HCT116 (cell line): ENCODE results near the gene PIAS4. TPM values are rescaled to one million over a fixed set of nuclear protein-coding genes. Genes with fewer than 3 reads are reported as not detected.
"Not testable (repeated sequence)": the region's sequence is repeated elsewhere in the genome, so short reads cannot be mapped to it uniquely, and the experiment has no call there.

Experiments used
- ATAC-seq: fragments of 200-7000 bp; cut with Tn5 transposase; 2 replicates; pipeline ENCODE4 v1.9.1; 2020; ENCODE audit warnings: mild to moderate bottlenecking, moderate library complexity
- BruUV-seq: library from RNA; stranded (reverse); fragments of 400-500 nt; replicated peaks from 2 replicates; lab custom pipeline; 2021; lab: Mats Ljungman, UMichigan
- CTCF ChIA-PET: fragments of 300-600 bp; sonication (Branson Sonifier 250); formaldehyde crosslinking; loops from one replicate; lab custom pipeline; 2021; ENCODE audit warnings: antibody characterized with exemption; lab: Charles Lee
- POLR2A ChIA-PET: fragments of 300-600, 350-600 bp; sonication (Branson Sonifier 250); formaldehyde crosslinking; loops from one replicate; lab custom pipeline; 2021; ENCODE audit warnings: antibody characterized with exemption; lab: Charles Lee
- RAD21 ChIA-PET, 2 experiments: fragments of 300-600 bp; sonication (Branson Sonifier 250); formaldehyde crosslinking; loops; one replicate each; lab custom pipeline; 2023; ENCODE audit warnings: low total read pairs in 2 of 2; ENCODE audit not compliant: uncharacterized antibody in 2 of 2, unreplicated experiment in 2 of 2, low non-redundant PET in 1 of 2; lab: Charles Lee
- DNase-seq: peaks from one replicate; pipeline ENCODE4 v3.0.0-alpha.2; 2010; ENCODE audit warnings: low read depth, low spot score
- H2AFZ ChIP-seq: fragments of 200-600 bp; shearing (Covaris generic), sonication (generic); 2 replicates; pipeline ENCODE4 v1.6.1; 2017; ENCODE audit warnings: low read depth, mixed run types, mixed read lengths, antibody characterized with exemption, low read length; ENCODE audit not compliant: poor library complexity, severe bottlenecking
- H3K27ac ChIP-seq: 2 replicates; pipeline ENCODE4 v1.5.1; 2012; ENCODE audit warnings: low read depth, low read length
- H3K27me3 ChIP-seq: fragments of 200-600 bp; sonication (generic); 2 replicates; pipeline ENCODE4 v1.6.1; 2016; ENCODE audit warnings: mixed run types, low read length, mixed read lengths; ENCODE audit not compliant: insufficient read depth
- H3K36me3 ChIP-seq, 2 experiments: fragments of 200-500 bp in 1 of 2; fragments of 200-600 bp in 1 of 2; sonication (Bioruptor generic) in 1 of 2; sonication (generic) in 1 of 2; 2 replicates each; pipeline versions ENCODE4 v1.5.1 to v1.6.1; 2014 to 2016; ENCODE audit warnings: low read length in 2 of 2, inconsistent platforms in 1 of 2, mixed read lengths in 1 of 2, mixed run types in 1 of 2; ENCODE audit not compliant: insufficient read depth in 2 of 2, control insufficient read depth in 1 of 2
- H3K4me1 ChIP-seq, 2 experiments: fragments of 200-600 bp in 1 of 2; sonication (generic) in 1 of 2; 2 replicates each; pipeline versions ENCODE4 v1.5.1 to v1.6.1; 2012 to 2017; ENCODE audit warnings: low read length in 2 of 2, inconsistent platforms in 1 of 2, mild to moderate bottlenecking in 1 of 2, mixed read lengths in 1 of 2, mixed run types in 1 of 2, moderate library complexity in 1 of 2; ENCODE audit not compliant: insufficient read depth in 2 of 2, control insufficient read depth in 1 of 2
- H3K4me2 ChIP-seq: fragments of 200-600 bp; sonication (generic); 2 replicates; pipeline ENCODE4 v1.6.1; 2017; ENCODE audit warnings: mixed run types, low read length, mixed read lengths
- H3K4me3 ChIP-seq, 2 experiments: fragments of 200-600 bp in 1 of 2; sonication (generic) in 1 of 2; replicated peaks in 1 of 2; 2 replicates each; pipeline ENCODE4 v1.5.1; 2011 to 2016; ENCODE audit warnings: low read length in 2 of 2, control low read depth in 1 of 2, low read depth in 1 of 2, mild to moderate bottlenecking in 1 of 2, mixed read lengths in 1 of 2, mixed run types in 1 of 2
- H3K79me2 ChIP-seq: fragments of 200-600 bp; sonication (generic); 2 replicates; pipeline ENCODE4 v1.6.1; 2017; ENCODE audit warnings: mild to moderate bottlenecking, mixed run types, low read length, moderate library complexity, mixed read lengths; ENCODE audit not compliant: insufficient read depth
- H3K9ac ChIP-seq: fragments of 200-600 bp; sonication (generic); 2 replicates; pipeline ENCODE4 v1.6.1; 2016; ENCODE audit warnings: low read length, mixed read lengths
- H3K9me2 ChIP-seq: fragments of 200-600 bp; sonication (generic), shearing (Covaris generic); 2 replicates; pipeline ENCODE4 v1.6.1; 2017; ENCODE audit warnings: mixed run types, mild to moderate bottlenecking, moderate library complexity; ENCODE audit not compliant: insufficient read depth
- H3K9me3 ChIP-seq, 2 experiments: fragments of 200-500 bp in 1 of 2; fragments of 200-600 bp in 1 of 2; sonication (Bioruptor generic) in 1 of 2; sonication (generic) in 1 of 2; 2 replicates each; pipeline ENCODE4 v1.6.1; 2014 to 2017; ENCODE audit warnings: low read length in 2 of 2, mixed read lengths in 2 of 2, inconsistent platforms in 1 of 2, low read depth in 1 of 2, mild to moderate bottlenecking in 1 of 2, mixed run types in 1 of 2, moderate library complexity in 1 of 2; ENCODE audit not compliant: control insufficient read depth in 1 of 2, insufficient read depth in 1 of 2
- H4K20me1 ChIP-seq: fragments of 200-600 bp; sonication (generic), shearing (Covaris generic); 2 replicates; pipeline ENCODE4 v1.6.1; 2017; ENCODE audit warnings: mixed run types, mild to moderate bottlenecking, moderate library complexity; ENCODE audit not compliant: insufficient read depth
- intact Hi-C: fragments of 100-400 bp; cut with micrococcal nuclease; formaldehyde crosslinking; loops from 2 replicates; pipeline ENCODE4 v1.10.0; 2022
- total RNA-seq: library from RNA; stranded (reverse); gene quantifications from one replicate; pipeline ENCODE4 v1.2.1, GENCODE V29; 2021; ENCODE audit not compliant: unreplicated experiment

PIAS4 gene
- total RNA-seq, 1 experiment from 2014 or later, result 28.4 TPM

DNA sequence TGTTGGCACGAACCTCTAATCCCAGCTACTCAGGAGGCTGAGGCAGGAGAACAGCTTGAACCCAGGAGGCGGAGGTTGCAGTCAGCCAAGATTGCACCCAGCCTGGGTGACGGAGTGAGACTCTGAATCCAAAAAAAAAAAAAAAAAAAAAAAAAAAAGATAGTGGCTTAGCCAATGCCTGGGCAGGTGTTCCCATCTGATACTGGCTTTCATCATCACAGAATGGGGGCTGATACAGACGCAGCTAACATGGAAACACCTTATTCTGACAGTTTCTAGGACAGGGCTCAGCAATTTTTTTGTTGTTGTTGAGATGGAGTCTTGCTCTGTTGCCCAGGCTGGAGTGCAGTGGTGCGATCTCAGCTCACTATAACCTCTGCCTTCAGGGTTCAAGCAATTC is 6.7 kb upstream of the PIAS4 start:
- H3K4me1 ChIP-seq, H2AFZ ChIP-seq, H3K9me2 ChIP-seq, H3K27me3 ChIP-seq, H3K36me3 ChIP-seq, DNase-seq, BruUV-seq, ATAC-seq, H3K4me3 ChIP-seq, H3K9ac ChIP-seq, H3K27ac ChIP-seq, H4K20me1 ChIP-seq, H3K79me2 ChIP-seq, intact Hi-C loops, RAD21 ChIA-PET, H3K9me3 ChIP-seq, H3K4me2 ChIP-seq: not testable (repeated sequence)
- ChIA-PET CTCF (interaction anchor here (1.1 kb wide), 1 partner anchor 11 kb away, joined by 4 read pairs; no protein-coding TSS in a partner anchor), POLR2A (interaction anchor here (0.7 to 1.4 kb wide), 2 partner anchors 11 to 206 kb away, joined by 3 read pairs; no protein-coding TSS in a partner anchor)

DNA sequence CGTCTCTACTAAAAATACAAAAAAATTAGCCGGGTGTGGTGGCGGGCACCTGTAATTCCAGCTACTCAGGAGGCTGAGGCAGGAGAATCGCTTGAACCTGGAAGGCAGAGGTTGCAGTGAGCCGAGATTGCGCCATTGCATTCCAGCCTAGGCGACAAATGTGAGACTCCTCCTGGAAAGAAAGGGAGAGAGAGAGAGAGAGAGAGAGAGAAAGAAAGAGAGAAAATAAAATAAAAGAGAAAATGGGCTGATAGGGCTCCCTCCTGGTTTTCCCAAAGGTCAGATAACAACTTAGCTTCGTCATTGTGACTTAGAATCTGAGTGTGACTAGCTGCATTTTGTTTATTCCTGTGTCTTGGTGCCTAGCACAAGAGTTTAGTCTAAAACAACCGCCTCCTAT is 2.1 kb upstream of the PIAS4 start:
- CTCF ChIA-PET, H3K27me3 ChIP-seq, RAD21 ChIA-PET, H3K27ac ChIP-seq, H3K9ac ChIP-seq, H2AFZ ChIP-seq, H3K9me3 ChIP-seq, H3K4me2 ChIP-seq, H4K20me1 ChIP-seq, ATAC-seq, DNase-seq, H3K9me2 ChIP-seq, intact Hi-C loops, H3K36me3 ChIP-seq, H3K4me3 ChIP-seq, BruUV-seq: not testable (repeated sequence)
- peaks cover 26% of the 10 kb centered on the region for H3K79me2 ChIP-seq
- peaks cover 7 to 14% of the 10 kb centered on the region in 2 experiments; a peak in 3 of 4 replicates for H3K4me1 ChIP-seq
- POLR2A ChIA-PET, result interaction anchor here (0.7 kb wide), 1 partner anchor 8 kb away, joined by 3 read pairs; no protein-coding TSS in a partner anchor
